Stimulated activated CD4-positive, alpha-beta T cell treated with anti-CD3 and anti-CD28 coated beads, Interleukin-1b, Interleukin-23, amount 100 ng/mL, for 24 hours (primary cell): Measurements from ENCODE around the gene CD274.
"Not testable (repeated sequence)": the region's sequence is repeated elsewhere in the genome, so short reads cannot be mapped to it uniquely, and the experiment has no call there.

Experiments
- DNase-seq, 4 experiments: peaks; one replicate each; pipeline ENCODE4 v3.0.0-alpha.2; 2020; ENCODE audit warnings: low read depth in 4 of 4, low spot score in 1 of 4

The CD274 gene

DNA sequence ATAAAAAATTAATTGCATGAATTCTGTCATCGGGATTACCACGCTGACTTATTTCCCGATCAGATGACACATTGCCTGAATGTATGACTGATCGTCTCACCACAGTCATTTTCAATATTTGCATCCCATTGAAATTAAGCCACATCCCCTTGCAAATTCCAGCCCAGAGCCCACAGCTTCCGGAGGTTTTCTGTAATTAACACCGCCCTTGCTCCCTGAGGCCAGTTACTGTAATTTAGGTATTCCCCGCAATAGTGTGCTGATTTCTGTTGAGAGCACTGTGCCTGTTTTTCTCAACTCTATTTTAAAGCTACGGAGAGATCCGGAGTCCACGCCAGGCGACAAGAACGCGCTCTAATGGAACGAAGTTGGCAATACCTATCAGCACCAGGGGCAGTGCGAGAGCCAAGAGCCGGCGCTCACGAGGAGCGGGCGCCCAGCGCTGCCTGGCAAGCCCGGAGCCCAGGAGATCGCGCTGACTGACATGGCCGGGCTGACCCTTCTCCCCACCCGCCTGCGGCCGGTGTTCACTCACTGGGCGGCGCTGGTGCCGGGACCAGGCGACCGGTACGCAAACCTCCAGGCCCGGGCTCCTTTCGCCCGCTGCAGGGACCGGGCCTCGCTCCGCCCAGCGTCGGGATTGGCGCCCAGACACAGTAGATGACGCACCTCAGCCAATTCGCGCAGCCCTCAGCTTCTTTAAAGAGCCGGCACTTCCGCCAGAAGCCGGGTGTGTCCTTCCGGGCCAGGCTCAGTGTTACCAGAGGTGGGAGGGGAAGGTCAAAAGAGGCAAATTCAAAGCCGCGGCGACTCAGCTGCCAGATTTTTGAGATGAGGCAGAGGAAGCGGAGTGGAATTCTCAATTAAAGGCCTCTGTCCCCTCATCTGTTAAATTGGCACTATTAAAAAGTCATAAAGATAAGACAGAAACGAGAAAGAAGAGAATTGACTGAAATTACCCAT lies 12.8 kb upstream of the CD274 start, which contains the start of gene PLGRKT:
Gene PLGRKT (minus strand): TSS at position 672 of the 963 bp plus-strand sequence. CDS start 5,948 bp downstream, outside the sequence.
- peak; percentile 65 to 86 (median 78) for DNase-seq

DNA sequence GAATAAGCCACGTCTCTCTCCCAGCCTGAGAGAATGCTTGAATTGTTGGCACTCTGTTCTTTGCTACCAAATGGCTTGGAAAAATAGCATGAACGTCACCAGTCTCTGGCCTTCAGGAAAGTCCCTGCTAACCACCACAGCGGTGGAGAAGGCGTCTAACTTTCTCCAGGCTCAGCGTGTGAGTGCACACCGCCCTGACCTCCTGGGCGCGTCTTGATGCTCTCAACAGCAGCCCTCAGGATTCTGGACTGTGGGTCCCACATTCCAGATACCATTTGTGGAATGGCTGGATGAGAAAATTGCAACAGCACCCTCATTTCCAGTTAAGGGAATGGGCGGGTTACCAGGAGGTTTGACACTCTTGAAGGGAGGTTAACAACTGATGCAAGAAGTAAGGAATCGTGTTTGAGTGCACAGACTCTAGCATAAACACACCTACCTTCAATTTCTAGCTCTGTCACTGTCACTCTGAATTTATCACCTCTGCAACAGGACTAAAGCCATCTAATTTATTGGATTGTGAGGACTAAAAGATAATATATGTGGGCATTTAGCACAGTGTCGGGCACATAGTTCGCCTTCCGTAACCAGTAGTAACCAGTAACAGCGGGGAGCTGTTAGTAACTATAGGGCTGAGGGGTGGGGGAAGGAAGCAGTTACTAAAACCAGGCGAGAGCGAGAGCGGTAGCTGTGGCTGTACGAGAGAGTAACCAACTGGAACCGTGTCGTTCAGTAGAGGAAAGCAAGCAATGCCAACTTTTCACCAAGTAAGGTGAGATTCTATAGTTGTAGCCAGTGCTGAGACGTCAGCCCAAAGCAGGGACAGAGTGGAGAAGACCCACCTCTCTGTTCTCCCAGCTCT lies 11.8 kb upstream of the CD274 start:
- peak in 2 of 4 experiments; percentile 31 to 45 for DNase-seq

DNA sequence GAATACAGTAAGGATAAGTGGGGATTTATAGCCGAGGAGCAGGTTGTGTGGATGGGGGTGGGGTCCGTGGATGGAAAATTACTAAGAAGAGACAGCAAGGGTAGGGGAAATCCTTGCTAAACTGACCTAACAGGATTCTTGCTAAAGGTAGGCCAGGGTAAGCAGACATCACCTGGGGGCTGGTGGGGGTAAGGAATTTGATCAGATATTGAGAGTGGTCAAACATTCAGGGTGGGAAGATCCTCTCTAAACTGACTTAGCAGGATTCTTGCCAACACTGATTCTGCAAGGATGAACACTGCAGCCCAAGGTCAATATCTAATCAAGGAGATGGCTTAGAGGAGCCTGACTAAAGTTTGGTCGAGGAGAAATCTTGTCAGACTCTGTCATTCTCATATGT lies 9.9 kb upstream of the CD274 start:
- DNase-seq = no peak

DNA sequence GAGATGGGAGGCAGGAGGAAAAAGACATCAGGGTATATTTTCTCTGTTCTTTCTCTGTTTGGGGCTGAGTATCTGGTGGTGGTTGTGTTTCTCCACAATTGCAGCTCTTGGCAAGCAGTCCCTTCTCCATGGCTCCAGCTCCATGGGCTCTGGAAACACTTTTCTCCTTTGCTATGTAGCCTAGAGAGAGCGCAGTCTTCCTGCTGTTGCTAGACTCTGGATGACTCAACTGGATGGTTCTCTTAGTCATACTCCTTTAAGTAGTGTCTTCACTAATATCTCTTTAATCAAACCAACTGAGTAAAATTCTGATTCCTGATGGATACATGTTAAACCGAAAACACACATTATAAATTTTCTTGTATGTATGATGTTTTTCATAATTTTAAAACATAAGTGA lies 9.3 kb upstream of the CD274 start:
- DNase-seq = no peak

DNA sequence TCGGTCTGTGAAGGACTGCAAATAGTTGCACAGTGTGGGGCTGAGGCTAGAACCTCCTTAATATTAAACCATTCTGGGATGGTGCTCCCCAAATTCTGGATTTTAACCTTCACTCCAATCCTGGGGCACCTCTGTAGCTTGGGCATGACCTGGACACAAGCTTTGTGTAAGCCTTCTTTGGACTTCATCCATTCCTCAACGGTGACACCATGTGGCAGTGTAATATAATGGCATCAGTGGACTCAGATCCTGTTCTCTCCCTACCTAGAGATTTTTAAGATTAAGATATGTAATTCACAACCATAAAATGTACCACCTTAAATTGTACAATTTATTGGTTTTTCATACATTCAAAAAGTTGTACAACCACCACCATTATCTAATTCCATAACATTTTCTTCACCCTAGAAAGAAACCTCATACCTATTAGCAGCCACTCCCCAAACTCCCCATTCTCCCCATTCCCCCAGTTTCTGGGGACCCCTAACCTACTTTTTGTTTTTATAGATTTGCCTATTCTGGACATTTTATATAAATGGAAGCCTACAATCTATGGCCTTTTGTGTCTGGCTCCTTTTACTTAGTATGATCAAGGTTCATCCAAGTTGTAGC lies 7.8 kb upstream of the CD274 start:
- no peak for DNase-seq

DNA sequence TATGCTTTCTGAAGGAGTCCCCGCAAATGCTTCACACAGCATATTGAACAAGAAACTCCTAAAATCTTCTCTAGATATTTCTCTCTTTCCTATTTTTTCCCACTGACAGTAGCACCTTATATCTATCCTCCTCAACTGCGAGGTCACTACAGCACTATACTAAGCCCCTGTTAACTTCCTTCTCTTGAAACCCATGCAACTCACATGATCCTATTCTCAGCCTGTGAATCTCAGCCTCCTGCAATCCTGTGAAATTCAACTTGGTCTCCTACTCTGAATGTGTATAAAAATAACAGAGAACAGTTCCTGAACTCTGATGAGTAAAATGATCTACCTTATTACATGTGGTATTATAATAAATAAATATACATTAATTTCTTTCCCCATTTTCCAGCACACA lies 6.5 kb upstream of the CD274 start:
- no peak for DNase-seq

DNA sequence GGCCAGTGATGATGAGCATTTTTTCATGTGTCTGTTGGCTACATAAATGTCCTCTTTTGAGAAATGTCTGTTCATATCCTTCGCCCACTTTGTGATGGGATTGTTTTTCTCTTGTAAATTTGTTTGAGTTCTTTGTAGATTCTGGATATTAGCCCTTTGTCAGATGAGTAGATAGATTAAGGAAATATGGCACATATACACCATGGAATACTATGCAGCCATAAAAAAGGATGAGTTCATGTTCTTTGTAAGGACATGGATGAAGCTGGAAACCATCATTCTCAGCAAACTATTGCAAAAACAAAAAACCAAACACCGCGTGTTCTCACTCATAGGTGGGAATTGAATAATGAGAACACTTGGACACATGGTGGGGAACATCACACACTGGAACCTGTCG lies 5.2 kb upstream of the CD274 start:
- not testable (repeated sequence) for DNase-seq

DNA sequence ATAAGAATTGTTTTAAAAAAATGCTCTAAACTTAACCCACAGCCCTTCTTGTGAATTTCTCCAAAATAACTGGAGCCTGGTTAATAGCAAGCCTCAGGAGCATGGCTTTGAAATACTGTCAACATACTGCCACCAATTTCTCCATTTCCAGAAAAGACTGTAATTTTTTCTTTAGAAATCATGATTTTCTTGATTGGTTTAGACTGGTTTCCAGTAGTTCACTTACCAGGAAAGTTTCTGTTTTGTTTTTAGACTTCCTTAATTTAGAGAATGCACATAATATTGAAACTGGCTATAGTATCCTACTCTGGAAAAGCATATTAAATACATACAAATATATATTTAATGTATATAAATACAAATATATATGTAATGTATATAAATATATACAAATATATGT lies 4.5 kb upstream of the CD274 start:
- DNase-seq = no peak

DNA sequence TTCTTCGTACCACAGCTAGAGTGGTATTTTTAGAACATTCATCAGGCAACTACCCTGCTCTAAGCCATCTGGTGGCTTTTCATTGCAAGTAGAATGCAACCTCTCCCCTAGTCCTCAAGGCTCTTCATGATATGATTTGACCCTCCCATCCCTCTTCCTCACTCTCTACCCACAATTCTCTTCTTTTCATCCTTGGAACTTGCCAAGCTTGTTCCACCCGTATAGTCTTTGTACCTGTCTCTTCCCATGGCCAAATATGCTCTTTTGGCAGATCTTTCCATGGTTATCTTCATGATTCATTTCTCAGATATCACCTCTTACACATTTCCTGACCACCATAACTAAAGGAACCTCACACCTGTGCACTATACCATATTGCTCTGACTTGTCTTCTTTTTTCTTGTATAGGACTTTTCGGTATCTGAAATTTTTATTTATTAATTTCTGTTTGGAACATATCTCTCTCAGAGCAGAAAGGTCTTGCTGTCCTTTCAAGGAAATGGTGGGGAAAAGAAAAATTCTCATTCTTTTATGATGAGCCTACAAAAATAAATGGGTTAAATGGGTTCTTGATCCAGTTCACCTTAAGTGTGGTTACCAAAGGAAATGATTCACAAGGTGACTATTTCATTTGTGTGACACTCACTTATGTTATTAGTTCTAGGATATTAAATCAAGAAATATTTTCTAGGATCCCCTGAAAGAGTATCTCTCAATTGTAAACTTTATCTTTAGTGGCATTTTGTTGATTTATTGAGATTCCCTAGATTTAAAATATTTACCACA lies 3.7 kb upstream of the CD274 start:
- no peak for DNase-seq

DNA sequence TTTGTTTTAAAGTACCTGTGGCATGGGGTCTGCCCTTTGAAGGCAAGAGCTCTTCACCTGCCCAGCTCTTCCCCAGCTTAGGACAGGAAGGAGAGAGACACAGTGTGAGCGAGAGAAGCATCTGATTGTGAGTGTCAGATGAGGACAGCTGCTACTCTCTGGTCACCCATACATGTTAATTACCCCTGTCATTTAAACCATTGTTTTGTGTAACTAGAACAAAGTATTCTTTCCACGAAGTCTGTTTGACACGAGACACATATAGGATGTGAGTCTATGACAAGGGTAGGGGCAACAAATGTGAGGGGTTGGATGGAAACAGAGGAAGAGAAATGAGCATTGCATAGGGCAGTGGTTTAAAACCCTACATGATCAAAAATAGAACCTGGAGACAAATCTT lies 3.0 kb upstream of the CD274 start:
- DNase-seq = no peak

DNA sequence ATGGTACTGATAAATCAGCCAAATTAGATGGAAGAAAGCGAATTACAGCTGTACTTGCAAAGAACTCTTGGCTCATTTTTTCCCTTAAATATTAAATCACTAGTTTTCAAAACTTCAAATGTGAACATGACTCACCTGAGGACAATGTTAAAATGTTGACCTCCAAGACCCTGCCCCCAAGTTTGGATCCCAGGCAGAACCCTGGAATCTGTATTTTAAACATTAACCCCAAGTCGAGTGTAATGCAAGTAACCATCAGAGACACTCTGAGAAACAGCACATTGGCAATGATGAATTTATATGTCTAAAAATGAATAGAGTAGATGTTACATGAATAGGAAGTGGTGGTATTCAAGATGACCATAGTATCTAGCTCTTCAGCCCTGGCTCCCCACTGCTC lies 2.3 kb upstream of the CD274 start:
- DNase-seq = no peak

DNA sequence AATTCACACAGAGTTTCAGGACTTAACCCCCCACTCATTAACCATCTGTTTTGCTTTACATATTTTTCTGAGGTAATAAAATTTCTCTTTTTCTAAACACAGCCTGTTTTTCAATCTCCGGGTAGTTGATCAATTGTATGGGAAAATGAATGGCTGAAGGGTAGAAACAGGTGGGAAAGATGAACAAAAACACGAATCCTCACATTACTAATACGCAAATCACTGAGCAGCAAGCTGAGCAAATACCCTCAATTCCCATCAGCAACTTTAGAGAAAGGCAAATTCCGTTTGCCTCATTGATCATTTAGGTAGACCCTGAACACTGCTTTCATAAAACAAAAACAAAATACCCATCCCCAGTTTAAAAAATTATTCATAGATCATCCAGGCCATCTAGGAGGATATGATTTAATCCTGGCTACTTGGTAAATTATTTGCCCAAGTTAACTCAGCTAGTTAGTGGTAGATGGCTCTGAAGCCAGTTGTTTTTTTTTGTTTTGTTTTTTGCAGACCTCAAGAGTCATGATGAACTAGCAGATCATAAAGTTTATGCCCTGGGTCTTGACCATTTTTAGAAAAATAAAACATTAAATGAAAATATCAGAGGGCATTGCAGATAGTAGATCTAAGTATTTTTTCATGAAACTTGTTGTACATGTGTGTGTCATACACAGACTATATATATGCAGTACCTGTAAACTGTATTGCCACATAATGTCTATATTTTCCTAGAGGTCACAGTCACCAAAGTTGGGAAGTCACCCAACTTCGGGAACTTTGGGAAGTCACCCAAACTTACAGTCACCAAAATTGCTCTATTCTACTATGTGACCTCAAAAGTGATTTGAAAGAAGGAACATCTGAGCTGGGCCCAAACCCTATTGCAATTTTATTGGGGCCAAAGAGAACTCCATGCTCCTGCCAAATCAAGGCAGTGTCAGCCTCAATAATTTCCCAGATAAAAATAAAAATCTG lies 1.6 kb upstream of the CD274 start:
- DNase-seq = no peak

DNA sequence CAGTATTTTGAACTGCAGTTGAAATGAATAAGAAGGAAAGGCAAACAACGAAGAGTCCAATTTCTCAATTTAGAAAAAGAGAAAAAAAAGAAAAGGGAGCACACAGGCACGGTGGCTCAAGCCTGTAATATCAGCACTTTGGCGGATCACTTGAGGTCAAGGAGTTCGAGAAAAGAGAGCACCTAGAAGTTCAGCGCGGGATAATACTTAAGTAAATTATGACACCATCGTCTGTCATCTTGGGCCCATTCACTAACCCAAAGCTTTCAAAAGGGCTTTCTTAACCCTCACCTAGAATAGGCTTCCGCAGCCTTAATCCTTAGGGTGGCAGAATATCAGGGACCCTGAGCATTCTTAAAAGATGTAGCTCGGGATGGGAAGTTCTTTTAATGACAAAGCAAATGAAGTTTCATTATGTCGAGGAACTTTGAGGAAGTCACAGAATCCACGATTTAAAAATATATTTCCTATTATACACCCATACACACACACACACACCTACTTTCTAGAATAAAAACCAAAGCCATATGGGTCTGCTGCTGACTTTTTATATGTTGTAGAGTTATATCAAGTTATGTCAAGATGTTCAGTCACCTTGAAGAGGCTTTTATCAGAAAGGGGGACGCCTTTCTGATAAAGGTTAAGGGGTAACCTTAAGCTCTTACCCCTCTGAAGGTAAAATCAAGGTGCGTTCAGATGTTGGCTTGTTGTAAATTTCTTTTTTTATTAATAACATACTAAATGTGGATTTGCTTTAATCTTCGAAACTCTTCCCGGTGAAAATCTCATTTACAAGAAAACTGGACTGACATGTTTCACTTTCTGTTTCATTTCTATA lies 602 bp upstream of the CD274 start:
- DNase-seq = no peak

DNA sequence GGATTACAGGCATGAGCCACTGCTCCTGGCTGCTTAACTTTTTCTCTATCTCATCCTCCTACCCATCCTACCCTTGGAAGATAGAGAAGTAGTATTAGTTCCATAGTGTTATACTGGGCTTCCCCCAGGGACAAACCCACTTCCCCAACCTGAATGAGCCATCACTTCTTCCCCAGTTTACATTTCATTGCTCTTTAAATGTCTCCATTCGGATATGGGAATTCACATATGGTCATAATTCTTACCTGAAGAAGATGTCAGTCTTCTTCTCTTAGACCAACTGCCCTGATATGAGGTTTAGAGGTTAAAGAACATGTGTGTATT lies 1.9 kb downstream of the CD274 start:
- DNase-seq = no peak

DNA sequence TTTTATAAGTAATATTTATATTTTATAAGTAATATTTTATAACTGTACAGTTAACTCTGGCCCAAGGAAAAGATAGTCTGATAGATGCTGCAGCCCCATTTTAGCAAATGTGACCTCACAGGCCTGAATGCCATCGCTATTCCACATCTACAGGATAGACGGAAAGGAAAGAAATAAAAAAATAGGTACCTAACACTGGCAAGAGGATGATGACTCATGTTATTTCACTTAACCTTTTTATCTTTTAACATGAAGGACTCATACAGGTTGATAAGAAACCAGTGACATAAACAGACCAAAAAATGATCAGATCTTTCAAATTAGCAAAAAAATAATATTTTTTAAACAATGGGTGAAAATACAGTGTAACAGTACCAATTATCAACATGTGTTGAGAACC lies 2.7 kb downstream of the CD274 start:
- DNase-seq = no peak

DNA sequence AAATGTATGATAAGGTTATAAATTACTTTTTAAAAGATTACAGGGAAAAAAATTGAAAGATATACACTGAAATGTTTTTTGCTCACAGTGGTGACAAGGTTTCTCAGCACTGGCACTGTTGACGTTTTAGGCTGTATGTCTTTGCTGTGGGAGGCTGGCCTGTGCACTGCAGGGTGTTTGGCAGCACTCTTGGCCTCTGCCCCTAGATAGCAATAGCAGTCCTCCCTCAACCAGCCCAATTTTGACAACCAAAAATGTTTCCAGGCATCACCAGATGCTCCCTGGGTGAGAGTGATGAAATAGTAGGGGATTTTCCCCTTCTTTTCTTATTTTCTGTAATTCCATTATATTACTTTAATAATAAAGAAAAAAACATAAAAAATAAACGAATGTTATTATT lies 3.3 kb downstream of the CD274 start:
- DNase-seq = no peak

DNA sequence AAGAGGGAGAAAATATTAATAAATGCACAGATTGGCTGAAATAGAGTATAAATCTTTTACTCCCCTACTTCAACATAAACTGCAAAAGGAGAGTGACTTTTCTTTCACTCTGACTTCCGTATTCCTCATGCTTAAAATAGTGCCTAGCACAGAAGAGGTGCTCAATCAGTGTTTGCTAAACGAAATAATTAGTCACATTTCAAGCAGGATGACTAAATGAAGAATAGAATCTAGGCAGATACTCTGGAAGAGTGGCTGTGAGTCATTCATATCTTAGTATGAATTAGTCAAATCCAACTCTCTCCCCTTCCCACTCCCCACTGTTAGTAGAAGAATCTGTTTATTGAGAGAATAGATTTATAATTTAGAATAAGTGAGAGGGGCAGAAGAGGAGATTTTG lies 4.8 kb downstream of the CD274 start:
- DNase-seq = no peak

DNA sequence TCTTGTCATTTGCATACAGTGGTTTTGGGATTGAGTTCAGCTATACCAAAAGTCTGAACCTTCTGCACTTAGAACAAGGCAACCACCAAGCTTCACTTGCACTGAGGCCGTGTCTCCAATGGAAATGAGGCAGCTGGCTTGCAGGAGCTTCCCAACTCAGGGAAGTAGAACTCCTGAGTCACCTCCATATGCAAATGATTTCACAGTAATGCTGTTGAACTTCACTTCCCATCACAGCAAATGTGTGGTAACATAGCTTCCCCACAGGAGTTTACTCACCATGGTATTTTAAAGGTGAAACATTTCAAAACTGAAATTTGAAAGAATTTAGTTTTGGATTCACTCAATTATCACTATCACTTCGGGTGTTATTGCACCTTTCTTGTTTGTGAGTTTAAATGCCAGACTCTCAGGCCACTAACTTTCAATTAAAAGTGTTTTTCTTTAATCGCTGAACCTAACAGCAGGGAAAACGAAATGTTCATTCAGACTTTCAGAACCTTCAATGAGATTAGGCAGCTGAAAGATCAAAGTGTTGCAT lies 9.0 kb downstream of the CD274 start:
- no peak for DNase-seq

DNA sequence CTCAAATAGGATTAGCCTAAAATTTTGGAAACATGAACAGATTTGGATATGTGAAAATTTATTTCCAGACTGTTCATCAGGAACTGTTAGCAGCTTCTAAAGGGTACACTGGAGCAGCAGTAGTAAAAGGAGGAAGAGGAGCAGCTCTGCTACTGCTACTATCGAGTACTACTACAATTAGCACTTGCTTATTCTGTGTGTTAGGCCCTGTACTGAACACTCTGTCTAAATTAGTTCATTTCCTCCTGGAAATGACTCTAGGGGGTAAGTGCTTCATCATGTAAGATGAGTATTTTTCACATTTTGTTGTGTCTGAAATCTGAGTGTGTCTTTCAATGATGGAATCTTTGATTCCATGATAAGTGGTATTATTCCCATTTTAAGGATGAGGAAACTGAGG lies 9.8 kb downstream of the CD274 start:
- DNase-seq = no peak
